Hippocampal formation (tissue), 2 donors: ENCODE results near the gene CD200.

Experiments used
- DNase-seq, 2 donors: peaks; one replicate each; lab custom pipeline; 2025; lab: John Stamatoyannopoulos, UW

CD200 gene

GRCh38 chr3:112333381-112334317 lies 693 bp downstream of the CD200 start:
- peak; percentile 62 to 77 for DNase-seq

DNA sequence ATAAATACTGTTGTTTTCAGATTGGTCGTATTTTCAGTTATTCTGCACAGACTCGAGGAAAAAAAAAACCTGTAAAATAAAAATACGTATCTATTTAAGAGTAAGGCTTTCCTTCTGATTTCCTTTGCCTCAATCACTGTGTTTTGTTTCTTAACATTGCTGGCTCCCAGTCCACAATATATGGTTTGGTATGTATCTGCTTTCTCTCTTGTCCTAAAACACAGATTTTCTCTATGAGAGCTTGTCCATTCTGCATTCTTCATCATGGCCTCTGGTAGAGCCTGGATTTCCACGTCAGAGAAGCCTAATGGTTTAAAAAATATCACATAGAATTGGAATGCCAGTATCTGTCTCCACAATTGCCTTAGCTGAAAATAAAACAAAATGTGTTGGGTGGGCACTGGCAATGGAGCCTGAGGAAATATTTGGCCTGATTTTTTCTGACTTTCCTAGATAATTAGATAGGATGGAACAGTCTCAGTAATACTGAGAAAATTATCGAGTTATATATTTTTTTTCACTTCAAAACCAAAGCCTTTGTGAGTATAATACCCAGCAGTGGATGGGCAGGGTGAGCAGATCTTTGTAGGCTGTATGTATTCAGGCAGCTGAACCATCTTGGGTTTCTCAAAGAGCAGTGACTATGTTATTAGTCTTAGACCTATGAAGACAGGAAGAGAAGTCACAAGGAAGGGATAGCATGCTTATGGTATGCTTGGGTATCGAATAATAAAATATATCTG lies 1.9 kb downstream of the CD200 start:
- peak in 1 of 2 donors; percentile 37 for DNase-seq

- DNase-seq: no peak
Measured at GRCh38 chr3:112335434-112335781, 2.5 kb downstream of the CD200 start.

DNA sequence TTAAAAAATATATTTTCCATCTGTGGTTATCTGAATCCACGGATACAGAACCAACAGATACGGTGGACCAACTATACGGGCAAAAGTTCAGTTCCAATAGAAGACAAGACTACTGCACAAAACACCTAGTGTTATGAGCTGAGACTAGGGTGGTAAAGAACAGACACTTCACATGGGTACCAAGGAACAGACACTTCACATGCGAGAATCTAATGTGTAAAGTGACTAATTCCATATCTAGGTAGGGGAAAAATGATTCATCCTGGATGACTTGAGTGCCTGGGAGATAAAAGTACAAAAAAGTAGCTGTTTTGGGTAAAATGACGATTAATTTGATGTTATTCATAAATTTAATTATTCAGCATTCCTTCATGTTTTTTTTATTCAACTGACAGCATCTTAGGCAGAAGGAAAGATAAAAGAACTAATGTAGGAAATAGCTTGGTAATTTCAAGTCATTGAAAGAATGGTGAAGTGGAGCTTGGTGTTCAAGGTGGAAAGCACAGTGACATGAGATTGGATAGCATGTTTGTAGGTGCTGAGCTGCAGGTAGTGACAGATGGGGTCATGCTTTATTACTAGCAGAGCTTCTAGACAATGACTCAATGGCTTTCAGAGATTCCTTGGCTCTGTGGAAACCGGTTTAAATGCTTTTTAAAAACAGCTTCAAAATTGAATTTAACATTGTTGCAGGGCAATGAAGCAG lies 5.2 kb downstream of the CD200 start:
- DNase-seq: no peak

DNA sequence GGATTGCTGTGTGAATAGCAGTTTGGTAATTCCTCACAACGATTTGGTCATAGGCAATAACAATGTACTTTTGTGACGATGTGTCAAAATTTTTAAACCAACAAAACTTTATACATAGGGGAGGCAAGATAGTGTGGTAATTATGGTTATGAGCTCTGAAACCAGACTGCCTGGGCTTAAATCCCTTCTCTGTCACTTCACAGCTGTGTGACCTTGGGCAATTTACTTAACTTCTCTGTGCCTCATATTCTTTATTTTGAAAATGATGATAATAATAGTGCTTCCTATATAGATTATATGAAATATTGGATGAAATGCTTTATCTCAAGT lies 5.7 kb downstream of the CD200 start:
- DNase-seq: no peak

- DNase-seq: no peak
Measured at GRCh38 chr3:112339134-112339533, 6.2 kb downstream of the CD200 start.

DNA sequence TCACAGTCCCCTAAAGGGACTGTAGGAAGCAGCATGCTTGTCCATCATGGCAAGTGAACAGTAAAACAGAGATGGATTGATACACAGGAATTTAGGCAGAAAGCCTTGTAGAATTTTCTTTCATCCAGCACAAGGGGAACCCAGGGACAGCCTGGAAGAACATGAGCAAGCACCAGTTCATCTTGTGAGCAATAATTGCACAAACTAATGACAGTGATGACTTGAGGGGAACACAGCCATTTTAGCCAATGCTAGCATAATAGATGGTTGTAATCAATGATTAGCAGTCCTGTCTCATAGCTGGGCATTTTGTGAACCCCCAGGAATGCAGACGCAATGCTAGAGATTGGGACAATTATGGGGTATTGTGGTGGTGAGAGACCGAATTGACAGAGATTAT lies 6.7 kb downstream of the CD200 start:
- DNase-seq: no peak

GRCh38 chr3:112341386-112341785 lies 8.4 kb downstream of the CD200 start:
- DNase-seq: no peak

GRCh38 chr3:112345681-112346080 lies 12.7 kb downstream of the CD200 start:
- DNase-seq: no peak

- DNase-seq: no peak
Measured at GRCh38 chr3:112346491-112347122, 13.7 kb downstream of the CD200 start.

GRCh38 chr3:112348943-112349342 lies 16.0 kb downstream of the CD200 start:
- no peak for DNase-seq

DNA sequence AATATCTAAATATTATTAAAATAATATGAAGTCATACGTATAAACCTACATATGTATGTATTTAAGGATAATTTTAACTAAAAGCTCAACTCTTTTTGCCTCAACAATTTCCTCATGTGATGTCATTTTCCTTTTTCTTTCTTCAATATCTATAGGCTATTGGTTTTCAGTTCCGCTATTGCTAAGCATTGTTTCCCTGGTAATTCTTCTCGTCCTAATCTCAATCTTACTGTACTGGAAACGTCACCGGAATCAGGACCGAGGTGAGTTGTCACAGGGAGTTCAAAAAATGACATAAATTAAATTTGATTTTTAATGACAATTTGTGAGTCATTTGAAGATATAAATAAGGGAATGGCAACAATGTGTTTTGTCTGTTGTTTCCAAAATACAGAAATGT lies 16.6 kb downstream of the CD200 start:
- no peak for DNase-seq

GRCh38 chr3:112350018-112350810 lies 17.3 kb downstream of the CD200 start:
- peak in 1 of 2 donors; percentile 20 for DNase-seq

- DNase-seq: no peak
Measured at GRCh38 chr3:112351036-112351435, 18.1 kb downstream of the CD200 start.

DNA sequence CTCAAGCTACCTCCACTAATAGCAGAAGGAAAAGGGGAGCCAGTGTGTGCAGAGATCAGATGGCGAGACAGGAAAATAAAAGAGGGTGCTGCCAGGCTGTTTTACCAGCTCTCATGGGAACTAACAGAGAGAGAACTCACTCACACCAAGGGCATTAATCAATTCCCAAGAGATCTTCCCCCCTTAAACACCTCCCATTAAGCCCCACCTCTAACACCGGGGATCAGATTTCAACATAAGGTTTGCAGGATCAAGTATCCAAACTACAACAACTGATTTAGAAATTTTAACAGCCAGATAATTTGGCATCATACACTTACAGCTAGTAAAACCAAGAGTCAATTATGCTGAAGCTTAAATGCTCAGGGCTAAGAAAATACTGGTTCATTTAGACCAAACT lies 18.9 kb downstream of the CD200 start:
- no peak for DNase-seq

DNA sequence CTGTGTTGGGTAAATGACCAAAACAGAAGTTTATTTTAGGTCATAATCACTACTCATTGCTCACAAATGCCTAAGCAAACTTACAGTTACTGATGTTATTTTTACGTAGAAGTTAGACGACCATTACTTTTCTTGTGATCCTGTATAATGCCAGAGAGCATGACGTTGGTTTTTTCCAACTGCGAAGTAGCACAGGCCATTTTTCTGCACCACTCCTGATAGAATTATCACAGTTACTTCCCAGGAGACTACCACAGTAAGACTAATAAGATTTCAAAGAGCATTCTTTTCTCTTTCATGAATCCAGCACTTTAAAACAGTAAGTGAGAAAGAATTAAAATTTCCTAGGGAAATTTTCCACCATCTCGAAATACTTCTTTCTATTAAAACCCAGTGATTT lies 19.8 kb downstream of the CD200 start:
- no peak for DNase-seq

DNA sequence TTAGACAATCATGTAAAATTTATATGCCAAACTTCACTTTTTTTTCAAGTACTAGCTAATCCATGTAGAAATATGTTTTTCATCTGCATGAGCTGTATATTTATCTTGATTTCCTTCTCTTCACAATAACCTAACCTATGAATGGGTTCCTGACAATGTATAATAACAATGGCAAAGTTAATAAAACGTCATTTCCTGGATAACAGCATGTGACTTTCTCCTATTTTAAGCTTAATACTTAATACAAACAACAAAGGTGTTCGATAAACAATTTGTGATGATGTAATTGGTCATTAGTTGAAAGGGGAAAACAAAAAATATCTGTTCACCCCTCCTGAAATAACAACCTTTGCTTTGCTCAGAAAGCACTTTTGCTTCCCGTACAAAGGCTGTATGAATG lies 20.4 kb downstream of the CD200 start:
- DNase-seq: no peak

DNA sequence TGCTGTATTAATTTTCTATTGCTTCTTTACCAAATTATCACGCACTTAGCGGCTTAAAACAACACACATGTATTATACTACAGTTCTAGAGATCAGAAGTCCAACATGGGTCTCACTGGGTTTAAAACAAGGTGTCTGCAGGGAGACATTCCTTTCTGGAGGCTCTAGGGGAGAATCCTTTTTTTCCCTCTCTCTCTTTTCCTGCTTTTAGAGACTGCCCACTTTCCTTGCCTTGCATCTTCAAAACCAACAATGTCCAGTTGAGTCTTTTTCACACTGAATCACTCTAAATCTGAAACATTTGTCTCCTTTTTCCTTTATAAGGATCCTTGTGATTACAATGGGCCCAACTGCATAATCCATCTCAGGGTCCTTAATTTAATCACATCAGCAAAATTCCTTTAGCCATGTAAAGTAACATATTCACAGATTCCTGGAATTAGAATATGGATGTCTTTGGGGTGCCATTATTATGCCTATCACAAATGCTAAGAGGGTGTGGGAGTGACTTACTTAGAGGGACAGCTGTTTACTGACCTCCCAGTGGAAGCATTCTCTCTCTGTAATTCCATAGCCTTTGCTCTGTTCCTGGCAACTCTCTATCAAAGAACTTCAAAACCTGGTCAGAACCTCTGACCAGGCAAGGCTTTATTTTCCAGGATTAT lies 21.8 kb downstream of the CD200 start:
- no peak for DNase-seq

DNA sequence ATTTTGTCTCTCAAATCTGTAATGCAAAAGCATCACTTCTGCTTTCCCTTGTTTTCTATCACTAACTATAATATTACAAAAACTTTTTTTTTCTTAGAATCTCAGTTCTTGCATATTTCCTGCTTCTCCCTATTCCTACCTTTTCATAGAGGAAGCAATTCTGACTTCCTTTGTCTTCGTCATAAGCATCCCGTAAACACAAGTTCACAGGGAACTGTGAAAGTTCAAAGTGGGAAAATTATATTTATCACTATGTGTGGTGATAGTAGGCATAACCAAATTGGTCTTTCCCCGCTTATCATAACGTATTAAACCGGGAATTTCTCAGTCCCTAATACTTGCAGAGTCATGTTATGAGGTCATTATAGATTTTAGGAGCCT lies 22.3 kb downstream of the CD200 start:
- no peak for DNase-seq

DNA sequence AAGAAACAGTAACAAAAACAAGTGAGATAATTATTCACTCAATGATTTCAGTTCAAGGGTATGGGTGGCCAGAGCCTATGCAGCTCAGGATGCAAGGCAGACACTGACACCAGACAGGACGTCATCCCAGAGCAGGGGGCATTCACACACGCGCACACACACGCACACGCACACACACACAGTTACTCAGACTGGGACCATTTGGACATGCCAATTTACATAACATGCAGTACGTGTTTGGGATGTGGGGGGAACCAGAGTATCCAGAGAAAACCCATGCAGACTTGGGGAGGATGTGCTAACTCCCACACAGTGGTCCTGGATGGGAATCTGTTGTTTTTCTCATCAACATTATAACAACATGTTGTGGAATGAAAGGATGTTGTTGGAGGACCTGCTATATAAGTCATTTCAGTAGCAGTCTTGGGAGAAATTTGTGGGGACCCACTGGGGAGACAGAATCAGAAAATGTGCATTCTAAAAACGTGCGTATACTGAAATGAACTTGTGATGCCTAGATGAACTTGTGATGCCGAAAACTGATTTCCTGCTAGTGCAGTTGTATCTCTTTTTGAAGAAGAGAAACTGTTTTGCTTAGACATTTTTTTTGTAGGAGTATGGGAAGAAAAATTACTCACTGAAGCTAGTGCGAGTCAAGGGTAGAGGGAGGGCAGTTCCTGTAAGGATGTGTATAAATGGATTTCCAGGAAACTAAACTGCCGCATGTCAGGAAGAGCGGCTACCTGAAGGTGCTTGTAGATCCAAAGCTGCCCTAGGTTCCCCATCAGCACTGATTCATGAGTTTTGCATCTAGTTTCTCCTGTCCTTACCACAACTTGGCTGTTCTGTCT lies 25.2 kb downstream of the CD200 start:
- DNase-seq: no peak
